PC-9 (cell line): ENCODE data around the gene LRRC72. TPM values are rescaled to one million over a fixed set of nuclear protein-coding genes. Genes with fewer than 3 reads are reported as not detected.

Experiments used
- BruUV-seq: library from RNA; stranded (reverse); fragments of 400-500 nt; replicated peaks from 2 replicates; lab custom pipeline; 2021; lab: Mats Ljungman, UMichigan
- CTCF ChIA-PET: fragments of 300-600 bp; sonication (Branson Sonifier 250); formaldehyde crosslinking; loops from one replicate; lab custom pipeline; 2022; ENCODE audit warnings: antibody characterized with exemption; lab: Charles Lee
- POLR2A ChIA-PET: fragments of 300-600 bp; sonication (Branson Sonifier 250); formaldehyde crosslinking; loops from one replicate; lab custom pipeline; 2022; ENCODE audit warnings: antibody characterized with exemption; ENCODE audit not compliant: unreplicated experiment; lab: Charles Lee
- DNase-seq, 2 experiments: peaks; one replicate each; pipeline versions ENCODE4 v3.0.0 to v3.0.0-alpha.2; 2015 to 2022; ENCODE audit warnings: mixed read lengths in 1 of 2
- H2AFZ ChIP-seq: fragments of 200-600 bp; sonication (generic); 2 replicates; pipeline ENCODE4 v1.8.1; 2017; ENCODE audit warnings: antibody characterized with exemption
- H3F3A ChIP-seq: fragments of 200-600 bp; sonication (generic); 2 replicates; pipeline ENCODE4 v1.8.1; 2017; ENCODE audit warnings: antibody characterized with exemption, mild to moderate bottlenecking, low read depth; ENCODE audit not compliant: insufficient read depth
- H3K27ac ChIP-seq: fragments of 200-600 bp; sonication (generic); 2 replicates; pipeline ENCODE4 v1.6.1; 2016; ENCODE audit warnings: mixed run types
- H3K27me3 ChIP-seq: fragments of 200-600 bp; sonication (generic); 2 replicates; pipeline ENCODE4 v1.6.1; 2016; ENCODE audit warnings: low read depth, mixed run types; ENCODE audit not compliant: insufficient read depth
- H3K36me3 ChIP-seq: fragments of 200-600 bp; sonication (generic); 2 replicates; pipeline ENCODE4 v1.6.1; 2016; ENCODE audit warnings: low read depth, mixed run types
- H3K4me1 ChIP-seq: fragments of 200-600 bp; sonication (generic); replicated peaks from 2 replicates; pipeline ENCODE4 v1.6.1; 2016; ENCODE audit warnings: mixed run types; ENCODE audit not compliant: insufficient read depth
- H3K4me2 ChIP-seq: fragments of 200-600 bp; sonication (generic); 2 replicates; pipeline ENCODE4 v1.6.1; 2017; ENCODE audit warnings: mixed run types
- H3K4me3 ChIP-seq: fragments of 200-600 bp; sonication (generic); 2 replicates; pipeline ENCODE4 v1.6.1; 2016; ENCODE audit warnings: mixed run types
- H3K79me2 ChIP-seq: fragments of 200-600 bp; sonication (generic); 2 replicates; pipeline ENCODE4 v1.6.1; 2017; ENCODE audit warnings: low read depth, mixed run types
- H3K9me2 ChIP-seq: fragments of 200-600 bp; sonication (generic); 2 replicates; pipeline ENCODE4 v1.8.1; 2017; ENCODE audit warnings: mild to moderate bottlenecking; ENCODE audit not compliant: insufficient read depth
- H3K9me3 ChIP-seq: fragments of 200-600 bp; sonication (generic); 2 replicates; pipeline ENCODE4 v1.8.1; 2016; ENCODE audit warnings: low read depth; ENCODE audit not compliant: insufficient read depth
- H4K20me1 ChIP-seq: fragments of 200-600 bp; sonication (generic); 2 replicates; pipeline ENCODE4 v1.8.1; 2017; ENCODE audit not compliant: insufficient read depth
- CTCF ChIP-seq: fragments of 200-600 bp; sonication (generic); conservative IDR thresholded peaks from 2 replicates; pipeline ENCODE4 v1.6.1; 2017; ENCODE audit warnings: mixed run types, antibody characterized with exemption, mild to moderate bottlenecking, moderate library complexity
- EZH2 ChIP-seq: fragments of 200-600 bp; sonication (generic); IDR thresholded peaks from 2 replicates; pipeline ENCODE4 v1.8.0; 2017; ENCODE audit warnings: antibody characterized with exemption, low read depth
- intact Hi-C: fragments of 100-400 bp; cut with micrococcal nuclease; formaldehyde crosslinking; loops from one replicate; pipeline ENCODE4 v1.10.0; 2022; ENCODE audit not compliant: unreplicated experiment
- total RNA-seq: library from RNA; stranded (reverse); gene quantifications from 2 replicates; pipeline ENCODE4 v1.2.3, GENCODE V29; 2021

Gene LRRC72
- total RNA-seq, 1 experiment from 2014 or later: not detected

GRCh38 chr7:16564023-16564380, 37.4 kb downstream of the LRRC72 start:
- intact Hi-C loops: loop anchor here (1.0 to 10.0 kb wide), 5 partner anchors 135 to 1849 kb away; partner anchors contain the start of gene CRPPA
- no peaks in the 10 kb centered on the region for H3K9me3 ChIP-seq
- no peak overlapping the region for H2AFZ ChIP-seq
- no TSS peak for BruUV-seq
- no peaks in the 10 kb centered on the region for H4K20me1 ChIP-seq
- H3K4me3 ChIP-seq: no peak overlapping the region
- H3F3A ChIP-seq: no peaks in the 10 kb centered on the region
- ChIA-PET POLR2A (interaction anchor here (0.7 to 1.0 kb wide), 2 partner anchors 131 to 142 kb away, joined by 4 to 11 read pairs; no protein-coding TSS in a partner anchor), CTCF (interaction anchor here (0.7 to 1.7 kb wide), 10 partner anchors 13 to 486 kb away, joined by 3 to 10 read pairs (median 5); no protein-coding TSS in a partner anchor)
- H3K27ac ChIP-seq: no peak overlapping the region
- H3K9me2 ChIP-seq: no peaks in the 10 kb centered on the region
- TF ChIP-seq EZH2 (no peak), CTCF (no peak)
- H3K36me3 ChIP-seq: no peaks in the 10 kb centered on the region
- no peaks in the 10 kb centered on the region for H3K27me3 ChIP-seq
- H3K4me1 ChIP-seq: no peaks in the 10 kb centered on the region
- DNase-seq: no peak
- no peak overlapping the region for H3K4me2 ChIP-seq
- H3K79me2 ChIP-seq: no peaks in the 10 kb centered on the region

- no TSS peak for BruUV-seq
- no peaks in the 10 kb centered on the region for H3K9me3 ChIP-seq
- POLR2A ChIA-PET: interaction anchor here (0.5 to 1.0 kb wide), 10 partner anchors 28 to 455 kb away, joined by 3 to 15 read pairs (median 5); no protein-coding TSS in a partner anchor
- CTCF ChIA-PET: interaction anchor here (0.5 to 1.7 kb wide), 19 partner anchors 14 to 881 kb away, joined by 3 to 10 read pairs (median 4); no protein-coding TSS in a partner anchor
- H3F3A ChIP-seq: no peaks in the 10 kb centered on the region
- TF ChIP-seq EZH2 (no peak), CTCF (peak; percentile 96)
- H3K9me2 ChIP-seq: no peaks in the 10 kb centered on the region
- no peak overlapping the region for H3K4me3 ChIP-seq
- intact Hi-C loops: loop anchor here (1.0 to 10.0 kb wide), 8 partner anchors 136 to 1850 kb away; partner anchors contain the start of gene CRPPA
- H2AFZ ChIP-seq: no peak overlapping the region
- no peak overlapping the region for H3K27ac ChIP-seq
- no peaks in the 10 kb centered on the region for H3K27me3 ChIP-seq
- H3K79me2 ChIP-seq: no peaks in the 10 kb centered on the region
- no peaks in the 10 kb centered on the region for H3K4me1 ChIP-seq
- H3K4me2 ChIP-seq: no peak overlapping the region
- peak; percentile 30 to 70 for DNase-seq
- H4K20me1 ChIP-seq: no peaks in the 10 kb centered on the region
- no peaks in the 10 kb centered on the region for H3K36me3 ChIP-seq
These were observed 38.3 kb downstream of the LRRC72 start for GRCh38 chr7:16564909-16565426.

- no peak for DNase-seq
- Histone ChIP-seq H3K4me1 (no peaks in the 10 kb centered on the region), H3K27me3 (no peaks in the 10 kb centered on the region), H3K27ac (no peak overlapping the region), H3K9me3 (no peaks in the 10 kb centered on the region), H4K20me1 (no peaks in the 10 kb centered on the region), H3K4me2 (no peak overlapping the region), H3K36me3 (no peaks in the 10 kb centered on the region), H3K4me3 (no peak overlapping the region), H3K79me2 (no peaks in the 10 kb centered on the region), H3F3A (no peaks in the 10 kb centered on the region), H3K9me2 (no peaks in the 10 kb centered on the region), H2AFZ (no peak overlapping the region)
- ChIA-PET POLR2A (no interaction called here), CTCF (no interaction called here)
- no TSS peak for BruUV-seq
- intact Hi-C loops: no loop called here
- no peak for TF ChIP-seq CTCF
- no peak for TF ChIP-seq EZH2
These were observed 45.3 kb downstream of the LRRC72 start for GRCh38 chr7:16571941-16572340.
